Fibroblast of mammary gland (primary cell): ENCODE results near the gene C18orf32.
"Not testable (repeated sequence)": the region's sequence is repeated elsewhere in the genome, so short reads cannot be mapped to it uniquely, and the experiment has no call there.

Experiments
- DNase-seq: peaks from one replicate; pipeline ENCODE4 v3.0.0-alpha.2; 2010; ENCODE audit warnings: low read depth
- H3K4me3 ChIP-seq: 2 replicates; pipeline ENCODE4 v1.5.1; 2011; ENCODE audit warnings: low read depth, mild to moderate bottlenecking, low read length, moderate library complexity; ENCODE audit not compliant: control insufficient read depth
- CTCF ChIP-seq: conservative IDR thresholded peaks from 2 replicates; pipeline ENCODE4 v1.5.1; 2011; ENCODE audit warnings: low read depth, low read length, inconsistent platforms; ENCODE audit not compliant: control insufficient read depth, insufficient read depth

The C18orf32 gene

GRCh38 chr18:49457616-49458015, 29.4 kb downstream of the C18orf32 start:
- DNase-seq: no peak

GRCh38 chr18:49456794-49457193, 30.2 kb downstream of the C18orf32 start:
- H3K4me3 ChIP-seq: no peak overlapping the region
- TF ChIP-seq CTCF: no peak
- DNase-seq: peak; percentile 30

More at GRCh38 chr18:49457616-49458015, 29.4 kb downstream of the C18orf32 start:
- TF ChIP-seq CTCF: no peak
- H3K4me3 ChIP-seq: no peak overlapping the region

GRCh38 chr18:49452534-49452933, 34.5 kb downstream of the C18orf32 start:
- H3K4me3 ChIP-seq, DNase-seq: not testable (repeated sequence)

- DNase-seq: peak; percentile 68
- TF ChIP-seq CTCF: peak; percentile 59
- H3K4me3 ChIP-seq: no peak overlapping the region
These were observed 39.0 kb downstream of the C18orf32 start for GRCh38 chr18:49447810-49448745.

GRCh38 chr18:49446481-49446880, 40.6 kb downstream of the C18orf32 start:
- H3K4me3 ChIP-seq: no peak overlapping the region
- DNase-seq: peak; percentile 45
- TF ChIP-seq CTCF: no peak

GRCh38 chr18:49444581-49444980, 42.5 kb downstream of the C18orf32 start:
- no peak overlapping the region for H3K4me3 ChIP-seq
- TF ChIP-seq CTCF: no peak
- DNase-seq: peak; percentile 33

GRCh38 chr18:49443837-49444236, 43.2 kb downstream of the C18orf32 start:
- TF ChIP-seq CTCF: no peak
- H3K4me3 ChIP-seq: no peak overlapping the region
- DNase-seq: no peak
